Activated gamma-delta T cell treated with anti-CD3 and anti-CD28 coated beads, Interleukin-2, amount 50 U/mL, for 16 hours (primary cell): ENCODE data around the gene BROX.
"Not testable (repeated sequence)": the region's sequence is repeated elsewhere in the genome, so short reads cannot be mapped to it uniquely, and the experiment has no call there.

Source experiments
- DNase-seq: peaks from one replicate; pipeline ENCODE4 v3.0.0-alpha.2; 2020; ENCODE audit warnings: low read depth

Gene BROX, protein sequence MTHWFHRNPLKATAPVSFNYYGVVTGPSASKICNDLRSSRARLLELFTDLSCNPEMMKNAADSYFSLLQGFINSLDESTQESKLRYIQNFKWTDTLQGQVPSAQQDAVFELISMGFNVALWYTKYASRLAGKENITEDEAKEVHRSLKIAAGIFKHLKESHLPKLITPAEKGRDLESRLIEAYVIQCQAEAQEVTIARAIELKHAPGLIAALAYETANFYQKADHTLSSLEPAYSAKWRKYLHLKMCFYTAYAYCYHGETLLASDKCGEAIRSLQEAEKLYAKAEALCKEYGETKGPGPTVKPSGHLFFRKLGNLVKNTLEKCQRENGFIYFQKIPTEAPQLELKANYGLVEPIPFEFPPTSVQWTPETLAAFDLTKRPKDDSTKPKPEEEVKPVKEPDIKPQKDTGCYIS

DNA sequence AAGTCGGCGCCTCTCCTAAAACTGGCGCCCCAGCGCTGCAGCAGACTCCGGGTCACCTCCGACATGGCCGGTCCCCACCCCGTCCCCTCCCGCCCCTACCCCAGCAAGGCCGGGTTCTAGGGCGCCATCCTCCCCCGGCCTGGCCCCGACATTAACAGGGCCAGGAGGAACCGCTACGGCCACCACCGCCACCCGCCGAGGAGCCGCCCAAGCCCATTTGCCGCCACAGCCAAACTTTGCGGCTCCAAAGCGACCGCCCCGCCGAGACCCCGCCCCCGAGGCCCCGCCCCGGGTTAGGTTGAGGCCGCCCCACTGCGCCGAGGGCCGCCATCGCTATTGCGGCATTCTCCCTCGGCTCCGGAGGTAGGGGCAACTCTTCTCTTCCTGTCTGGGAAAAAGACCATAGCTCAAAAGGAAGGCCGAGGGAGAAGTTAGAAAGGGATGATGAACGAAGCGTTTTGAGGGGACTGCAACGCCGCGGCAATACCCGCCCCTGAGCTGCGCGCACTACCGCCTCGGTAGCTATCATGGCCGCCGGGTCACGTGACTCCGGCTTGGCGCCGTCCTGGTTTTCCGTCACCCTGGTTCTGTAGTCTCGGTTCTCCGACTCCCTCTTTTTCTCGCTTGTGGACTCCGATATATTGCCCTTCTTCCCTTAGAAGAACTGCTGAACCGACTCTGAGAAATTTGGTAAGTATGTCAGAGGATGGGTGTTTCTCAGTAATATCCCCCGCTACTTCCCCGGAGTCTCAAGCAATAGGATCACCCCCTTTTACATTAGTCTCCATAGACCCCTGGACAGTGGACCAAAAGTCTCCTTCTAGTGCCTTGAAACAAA, at the start of gene BROX, which contains the start of gene AIDA:
BROX (plus strand) TSS at position 312 of the 838 bp plus-strand sequence. CDS start 3,136 bp downstream, outside the sequence.
AIDA (minus strand) TSS at position 239 of the 838 bp plus-strand sequence; CDS start at position 65, 174 bp downstream.
- peak; percentile 94 for DNase-seq

DNA sequence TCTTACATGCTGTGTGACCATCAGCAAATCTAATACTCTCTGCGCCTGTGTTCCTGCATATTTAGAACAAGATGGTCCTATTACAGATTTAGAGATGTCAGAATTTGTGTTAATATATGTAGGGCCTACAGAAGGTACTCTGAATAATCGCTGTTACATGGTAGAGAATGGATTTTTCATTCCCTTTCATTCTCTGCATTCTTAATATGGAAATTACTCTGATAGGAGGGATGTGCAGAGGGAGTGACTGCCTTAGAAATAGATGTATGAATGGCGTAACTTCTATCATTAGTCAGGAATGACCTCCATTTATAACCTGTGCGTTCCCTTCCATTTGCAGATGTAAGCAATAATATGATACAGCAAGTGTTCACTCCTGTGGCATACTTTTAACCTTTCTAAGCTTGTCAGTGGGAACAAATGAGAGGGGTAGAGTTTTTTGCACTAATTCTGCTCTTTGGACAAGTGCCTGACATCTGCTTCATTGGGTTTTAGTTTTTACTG, 48.9 kb upstream of the BROX start:
- no peak for DNase-seq

DNA sequence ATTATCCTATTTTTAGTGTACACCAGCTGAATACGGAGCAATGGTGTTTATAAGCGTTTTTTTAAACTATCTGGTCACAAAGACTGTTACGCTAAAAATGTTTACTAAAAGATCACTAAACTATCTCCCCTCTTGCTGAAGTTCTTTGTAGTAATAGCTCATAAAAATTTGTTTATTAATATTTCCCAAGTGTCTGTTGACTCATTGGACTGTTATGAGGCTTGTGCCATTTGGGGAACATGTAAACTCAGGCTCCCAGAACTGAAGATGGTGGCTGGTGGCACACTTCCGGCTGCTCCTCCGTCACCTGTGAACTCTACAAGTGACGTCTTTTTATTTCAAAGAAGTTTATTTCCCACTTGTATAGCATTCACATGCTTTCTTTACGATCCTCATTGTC, 46.4 kb upstream of the BROX start:
- DNase-seq, result no peak

DNA sequence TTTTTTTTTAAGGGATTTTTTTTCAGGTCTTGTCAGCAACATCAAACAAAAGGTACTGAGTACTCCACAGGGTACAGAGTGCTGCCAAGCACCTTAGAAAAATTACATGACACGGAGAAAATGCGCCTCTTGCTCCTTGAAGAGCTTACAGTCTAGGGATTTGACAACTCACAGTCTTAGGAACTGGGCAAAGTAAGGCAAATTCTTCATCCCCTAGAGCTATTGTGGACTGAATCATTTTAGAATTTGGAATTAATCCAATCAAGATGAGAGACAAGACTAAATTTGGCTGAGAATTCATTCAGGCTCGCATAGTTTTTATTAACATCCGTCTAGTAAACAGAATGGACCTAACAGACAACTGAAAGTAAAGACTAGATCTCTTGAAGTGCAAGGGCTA, 44.2 kb upstream of the BROX start:
- DNase-seq, result not testable (repeated sequence)

DNA sequence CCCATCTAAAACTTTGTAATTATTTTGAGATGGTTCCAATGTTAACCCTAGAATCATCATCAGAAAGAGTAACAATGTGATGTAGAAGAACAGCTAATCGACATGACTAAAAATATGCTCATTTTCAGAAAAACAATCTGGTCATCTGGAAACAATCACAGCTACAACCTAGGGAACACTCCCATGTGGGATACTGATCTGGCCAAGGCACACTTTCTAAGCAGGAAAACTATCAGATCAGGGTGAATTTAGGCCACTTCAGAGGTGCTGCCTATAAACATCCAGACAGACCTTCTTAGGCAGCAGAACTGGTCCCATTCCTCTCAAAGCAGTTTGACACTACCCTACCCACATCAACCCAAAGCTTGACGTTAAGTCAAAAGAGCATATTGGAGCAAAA, 43.3 kb upstream of the BROX start:
- not testable (repeated sequence) for DNase-seq

DNA sequence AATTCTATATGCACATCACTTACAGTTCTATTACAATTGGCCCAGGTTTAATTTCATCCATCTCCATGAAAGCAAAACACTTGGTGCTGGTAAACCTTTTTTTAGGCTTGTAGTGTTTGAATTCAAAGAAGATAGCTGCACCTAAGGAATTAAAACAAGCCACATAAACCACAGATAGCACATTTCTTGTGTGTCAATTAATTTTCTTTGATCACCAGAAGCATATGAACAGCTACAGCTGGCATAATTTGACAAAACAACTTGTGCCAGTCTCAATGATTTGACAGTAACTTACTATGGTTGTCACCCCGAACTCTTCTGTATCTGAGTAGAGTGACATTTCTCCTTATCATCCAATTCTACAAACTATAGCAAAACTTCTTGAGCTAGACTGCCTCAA, 42.3 kb upstream of the BROX start:
- DNase-seq, result no peak

DNA sequence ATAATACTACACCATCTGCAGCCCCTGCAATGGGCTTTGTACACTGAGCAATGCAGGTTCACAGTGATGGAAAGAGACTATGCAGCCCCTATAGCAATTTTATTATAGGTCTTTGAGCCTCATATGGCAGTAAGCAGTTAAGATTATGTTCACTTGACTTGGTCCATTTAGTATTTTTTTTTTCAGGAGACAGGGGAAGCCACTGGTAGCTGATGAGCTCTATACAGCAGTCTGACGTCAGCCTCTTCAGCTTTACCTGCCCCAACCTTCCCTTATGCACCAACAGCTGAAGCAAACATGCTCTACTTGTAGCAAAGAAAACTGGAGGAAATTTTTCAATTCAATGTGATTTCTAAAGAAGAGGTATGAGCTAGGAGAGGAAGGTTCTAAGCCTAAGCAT, 32.3 kb upstream of the BROX start:
- no peak for DNase-seq

DNA sequence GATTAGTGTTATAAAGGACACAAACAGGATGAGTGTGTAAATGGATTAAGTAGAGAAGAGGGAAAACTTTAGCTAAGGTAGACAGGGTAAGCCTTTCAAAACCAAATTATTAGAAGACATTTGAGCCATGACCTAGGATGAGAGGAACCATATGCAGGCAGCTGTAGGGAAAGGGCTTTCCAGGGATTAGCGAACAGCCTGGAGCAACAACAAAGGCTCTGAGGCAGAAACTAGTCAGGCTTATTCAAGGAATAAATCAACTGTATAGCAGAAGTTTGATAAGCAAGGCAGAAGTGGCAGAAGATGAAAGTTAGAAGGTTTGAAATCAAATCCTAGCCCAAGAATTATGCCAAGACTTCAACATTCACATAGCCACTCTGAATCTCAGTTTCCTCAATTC, 21.3 kb upstream of the BROX start:
- DNase-seq, result no peak

DNA sequence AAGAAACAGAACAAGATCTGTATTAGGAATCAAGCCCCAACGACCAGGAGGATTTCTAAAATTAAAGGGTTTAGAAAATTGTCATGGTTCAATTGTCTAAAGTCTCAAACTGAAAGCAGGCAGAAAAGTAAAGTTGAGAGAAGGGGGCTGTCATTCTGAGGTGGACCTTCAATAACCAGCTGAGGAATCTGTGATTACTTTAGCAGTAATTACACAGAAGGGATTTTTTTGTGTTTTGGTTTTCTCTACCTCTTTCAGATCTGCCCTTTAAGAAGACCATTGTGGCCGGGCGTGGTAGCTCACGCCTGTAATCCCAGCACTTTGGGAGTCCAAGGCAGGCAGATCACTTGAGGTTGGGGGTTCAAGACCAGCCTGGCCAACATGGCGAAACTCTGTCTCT, 17.4 kb upstream of the BROX start:
- no peak for DNase-seq

DNA sequence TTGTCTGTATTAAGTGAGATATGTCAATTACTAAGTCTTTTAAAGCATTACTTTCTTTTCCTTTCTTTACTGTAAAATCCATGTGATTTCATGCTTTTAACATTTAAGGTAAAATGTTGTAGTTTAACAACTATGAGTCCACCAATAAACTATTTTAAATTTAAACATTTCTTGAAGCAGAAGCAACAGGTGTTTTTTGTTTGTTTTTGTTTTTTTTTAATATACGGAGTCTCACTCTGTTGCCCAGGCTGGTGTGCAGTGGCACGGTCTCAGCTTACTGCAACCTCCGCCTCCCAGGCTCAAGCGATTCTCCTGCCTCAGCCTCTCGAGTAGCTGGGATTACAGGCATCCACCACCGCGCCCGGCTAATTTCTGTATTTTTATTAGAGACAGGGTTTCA, 15.6 kb upstream of the BROX start:
- DNase-seq, result no peak

DNA sequence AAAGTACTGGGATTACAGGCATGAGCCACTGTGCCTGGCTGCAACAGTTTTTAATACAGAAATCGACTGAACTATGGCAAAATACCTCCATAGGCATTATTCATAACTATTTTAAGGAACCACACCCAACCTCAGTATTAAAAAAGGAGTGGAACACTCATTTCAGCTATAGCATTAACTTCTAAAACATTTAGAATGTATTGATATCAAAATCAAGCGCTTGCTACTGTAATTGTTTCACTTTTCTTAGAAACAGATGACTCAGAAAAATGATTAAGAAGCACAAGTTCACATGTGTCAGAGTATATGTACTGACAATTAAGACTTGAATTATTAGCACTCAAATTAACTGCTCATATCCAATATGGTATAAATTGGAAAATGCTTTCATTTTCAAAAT, 15.2 kb upstream of the BROX start:
- DNase-seq, result no peak

DNA sequence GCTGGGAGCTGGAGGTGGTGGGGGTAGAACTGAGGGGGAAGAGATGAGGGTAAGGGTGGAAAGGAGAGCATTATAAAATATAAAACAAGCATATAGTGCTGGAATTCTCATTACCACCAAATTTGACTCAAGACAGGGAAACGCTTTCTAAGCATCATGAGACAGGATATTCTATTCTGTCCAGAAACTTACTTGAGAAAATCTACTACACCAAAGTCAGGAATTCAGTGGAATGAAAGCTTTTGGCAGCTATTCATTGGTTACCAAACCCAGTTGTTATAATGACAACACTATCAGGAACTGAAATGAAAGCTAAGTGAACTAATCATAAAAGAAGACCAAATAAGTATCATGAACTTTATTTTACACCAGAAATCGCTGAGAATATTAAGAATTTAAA, 14.5 kb upstream of the BROX start:
- no peak for DNase-seq

DNA sequence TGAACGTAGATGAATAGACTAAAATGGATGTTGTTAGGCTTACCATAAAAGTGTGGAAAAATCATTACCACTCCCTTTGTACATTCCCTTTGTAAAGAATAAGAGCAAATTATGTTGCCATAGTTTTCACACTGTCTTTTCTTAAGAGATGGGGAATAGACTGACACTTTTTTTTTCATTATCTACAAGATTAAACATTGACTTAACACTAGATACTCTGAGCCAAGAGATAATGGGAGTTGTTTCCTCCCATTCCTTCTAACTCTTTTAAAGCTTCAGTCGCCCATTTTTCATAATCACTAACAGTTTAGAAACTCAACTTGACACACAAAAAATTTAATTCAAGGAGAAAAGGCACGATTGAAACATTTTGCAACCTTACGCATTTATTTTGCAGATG, 10.2 kb upstream of the BROX start:
- no peak for DNase-seq

DNA sequence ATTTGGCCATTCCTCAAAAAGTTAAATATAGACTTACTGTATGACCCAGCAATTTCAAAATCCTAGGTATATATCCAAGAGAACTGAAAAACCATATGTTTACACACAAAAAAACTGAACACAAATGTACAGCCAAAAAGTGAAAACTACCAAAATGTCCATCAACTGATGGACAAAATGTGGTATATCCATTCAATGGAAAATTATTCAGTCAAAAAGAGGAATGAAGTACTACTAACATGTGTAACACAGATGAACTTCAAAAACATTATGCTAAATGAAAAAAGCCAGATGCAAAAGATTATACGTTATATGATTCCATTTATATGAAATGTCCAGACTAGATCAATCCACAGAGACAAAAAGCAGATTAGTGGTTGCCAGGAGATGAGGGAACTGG, 8.1 kb upstream of the BROX start:
- DNase-seq, result no peak

DNA sequence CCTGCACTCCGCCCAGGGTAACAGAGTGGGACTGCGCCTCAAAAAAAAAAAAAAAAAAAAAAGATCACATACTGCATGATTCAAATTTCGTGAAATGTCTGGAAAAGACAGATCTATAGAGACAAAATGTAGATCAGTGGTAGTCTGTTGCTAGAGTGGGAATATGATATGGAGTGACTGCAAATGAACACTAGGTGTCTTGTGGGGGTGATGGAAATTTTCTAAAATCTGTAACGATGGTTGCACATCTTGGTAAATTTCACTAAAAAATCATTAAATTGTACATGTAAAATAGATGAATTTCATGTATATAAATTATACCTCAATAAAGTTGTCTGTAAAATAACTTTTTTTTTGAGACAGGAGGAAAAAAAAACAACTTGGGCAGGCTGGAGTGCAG, 5.5 kb upstream of the BROX start:
- no peak for DNase-seq

DNA sequence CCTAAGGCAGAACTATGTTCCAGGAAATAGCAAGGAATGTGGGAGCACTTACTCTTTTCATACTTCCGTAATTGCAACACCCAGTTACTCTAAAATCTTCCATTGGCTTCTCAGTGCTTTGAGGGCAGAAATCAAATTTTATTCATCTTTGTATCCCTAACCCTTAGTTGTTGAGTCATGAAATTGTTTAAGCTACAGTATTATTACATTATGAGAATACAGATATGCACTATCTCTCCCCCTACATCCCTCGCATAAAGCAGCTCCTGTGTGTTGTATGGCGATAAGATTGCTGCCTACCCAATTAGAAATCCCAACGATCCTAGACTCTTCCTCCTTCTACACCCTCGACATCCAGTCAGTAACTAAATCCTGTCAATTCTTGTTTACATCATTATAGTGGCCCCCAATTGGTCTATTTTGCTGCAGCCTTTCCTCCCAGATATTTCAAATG, 2.6 kb upstream of the BROX start:
- no peak for DNase-seq

DNA sequence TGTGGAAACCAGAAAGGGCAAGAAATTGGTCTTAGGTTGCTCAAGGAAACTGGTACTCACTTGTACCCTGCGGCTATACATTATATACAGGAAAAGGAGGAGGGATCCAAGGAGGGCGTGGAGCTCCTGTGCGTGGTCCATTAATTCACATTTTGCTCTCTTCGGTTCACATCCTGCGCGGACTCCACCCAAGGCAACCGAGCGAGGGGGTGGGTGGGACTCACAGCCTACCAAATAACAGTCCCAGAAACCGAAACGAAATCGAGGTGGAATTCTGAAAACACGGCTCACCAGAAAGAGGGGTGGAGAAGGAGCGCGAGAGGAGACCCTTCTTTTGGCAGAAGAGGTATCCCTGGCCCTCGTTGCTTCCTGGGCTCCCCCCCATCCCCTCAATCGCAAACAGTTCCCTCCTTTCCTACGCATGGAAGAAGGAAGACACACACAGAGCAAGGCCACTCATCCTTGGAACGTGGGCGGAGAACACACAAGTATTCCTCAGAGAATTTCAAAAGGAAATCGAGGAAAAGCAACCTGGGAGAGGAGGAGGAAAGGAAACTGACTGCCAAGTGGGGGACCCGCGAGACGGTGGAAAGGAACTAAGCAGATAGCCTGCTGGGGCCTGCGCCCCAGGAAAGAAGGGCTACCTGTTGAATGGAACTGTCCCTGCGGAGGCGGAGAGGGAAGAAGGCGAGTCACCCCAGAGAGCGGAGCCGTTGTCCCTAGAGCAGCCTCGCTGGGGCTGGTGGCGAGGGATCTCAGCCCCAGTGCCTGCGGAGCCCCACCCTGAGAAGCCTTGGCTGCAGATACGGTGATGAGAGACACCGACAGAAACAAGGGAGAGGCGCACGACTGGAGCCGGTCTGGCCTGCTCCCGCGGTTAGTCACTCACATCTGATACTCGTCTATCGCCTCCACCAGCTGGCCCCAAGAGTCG, 778 bp upstream of the BROX start:
- DNase-seq, result peak; percentile 28

DNA sequence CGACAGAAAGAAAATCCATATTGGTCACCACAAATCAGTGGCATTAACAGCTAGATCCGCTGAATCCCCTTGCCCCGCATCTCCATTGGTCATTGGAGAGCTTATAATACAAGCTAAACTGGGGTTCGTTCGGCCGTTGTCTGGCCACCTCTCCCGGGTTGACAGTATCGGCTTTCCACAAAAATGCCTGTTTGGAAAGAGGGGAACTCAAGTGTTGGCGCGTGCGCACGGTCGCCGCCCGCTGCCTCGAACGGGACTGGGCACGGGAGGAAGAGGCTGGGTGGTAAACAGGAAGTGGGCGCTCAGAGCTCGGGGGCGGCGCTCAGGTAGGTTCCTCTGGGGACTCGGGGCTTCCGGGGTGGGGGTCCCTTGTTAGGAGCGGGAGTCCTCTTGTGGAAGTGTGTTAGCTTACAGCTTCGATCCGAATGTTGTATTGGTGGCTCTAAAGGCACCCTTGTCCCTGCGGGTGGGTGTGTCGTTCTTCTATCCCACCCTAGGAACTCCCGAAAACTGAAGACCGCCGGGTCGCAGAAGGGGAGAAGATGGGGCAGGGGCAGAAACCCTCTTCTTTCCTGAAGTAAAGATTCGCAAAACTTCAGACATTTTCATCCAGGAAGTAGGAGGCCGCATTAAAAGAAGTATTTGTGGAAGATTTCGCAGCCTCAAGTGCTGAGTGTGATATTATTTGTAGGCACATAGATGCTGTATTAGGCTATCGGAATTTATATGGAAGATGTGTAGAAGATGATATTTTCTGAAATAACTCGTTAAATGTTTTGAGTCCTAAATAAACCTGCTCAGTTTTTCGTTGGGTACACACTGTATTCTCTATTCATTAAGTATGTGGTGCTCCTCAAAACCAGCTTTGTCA, 962 bp downstream of the BROX start:
- peak; percentile 89 for DNase-seq

DNA sequence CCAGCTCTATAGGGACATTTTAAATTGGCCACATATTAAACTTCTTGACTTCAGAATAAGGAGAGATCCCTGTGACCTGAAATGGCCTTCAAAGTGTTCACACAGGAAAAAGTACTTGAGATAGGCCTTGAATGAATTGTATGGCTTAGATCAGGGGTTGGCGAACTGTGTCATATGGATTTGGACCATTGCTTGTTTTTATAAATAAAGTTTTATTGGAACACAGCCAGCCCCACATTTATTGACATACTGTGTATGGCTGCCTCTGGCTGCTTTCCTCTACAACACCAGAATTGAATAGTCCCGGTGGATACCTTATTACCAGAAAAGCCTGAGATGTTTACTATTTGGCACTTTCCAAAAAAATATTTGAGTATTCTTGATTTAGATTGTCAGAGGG, 4.0 kb downstream of the BROX start:
- DNase-seq, result no peak

DNA sequence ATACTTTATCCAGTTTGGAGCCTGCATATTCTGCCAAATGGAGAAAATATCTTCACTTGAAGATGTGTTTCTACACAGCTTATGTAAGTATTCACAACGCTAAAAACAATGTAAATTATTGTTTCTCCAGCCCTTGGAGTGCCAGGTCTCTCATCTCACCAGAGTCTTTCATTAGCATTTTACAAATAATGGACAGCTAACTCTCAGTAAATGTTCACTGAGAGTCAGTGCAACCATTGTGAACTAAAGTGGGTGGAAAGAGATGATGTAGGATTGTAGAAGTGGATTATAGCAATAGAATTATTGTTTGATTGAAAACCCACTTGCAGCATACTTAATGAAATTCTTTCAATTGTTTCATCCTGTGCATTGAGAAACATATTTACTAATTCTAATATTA, 16.4 kb downstream of the BROX start:
- no peak for DNase-seq

DNA sequence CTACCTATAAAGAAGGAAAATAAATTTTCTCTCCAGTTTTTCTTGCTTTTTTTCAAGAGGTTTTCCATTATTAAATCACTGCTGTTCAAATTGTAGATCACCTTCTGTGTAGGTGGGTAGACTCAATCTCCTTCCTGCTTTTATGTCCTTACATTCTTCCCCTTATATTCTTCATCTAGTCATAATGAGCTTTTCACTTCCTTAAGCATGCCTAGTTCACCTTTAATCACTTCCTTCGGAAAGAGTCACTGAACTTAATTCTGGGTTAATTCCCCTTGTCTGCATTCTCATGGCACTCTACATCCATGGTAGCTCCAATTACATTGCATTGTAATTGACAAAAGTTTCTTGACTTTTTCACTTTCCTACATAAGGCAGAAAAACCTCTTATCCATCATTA, 18.5 kb downstream of the BROX start:
- DNase-seq, result no peak
